ENCODE measurements around the gene CDC42BPB.
"Not testable (repeated sequence)": the region's sequence is repeated elsewhere in the genome, so short reads cannot be mapped to it uniquely, and the experiment has no call there.

Gene CDC42BPB

GRCh38 chr14:103047453-103047852, 9.9 kb downstream of the CDC42BPB start:
- not testable (repeated sequence) for DNase-seq (ENCODE audit: low spot score)

GRCh38 chr14:103045371-103045869, 11.9 kb downstream of the CDC42BPB start:
- DNase-seq (ENCODE audit: low spot score): no peak

GRCh38 chr14:103043257-103044015, 13.9 kb downstream of the CDC42BPB start:
- DNase-seq (ENCODE audit: low spot score): no peak

- DNase-seq (ENCODE audit: low spot score): no peak
Observed at GRCh38 chr14:103041464-103041863, 15.9 kb downstream of the CDC42BPB start.

- DNase-seq (ENCODE audit: low spot score): no peak
Observed at GRCh38 chr14:103033681-103034096, 23.7 kb downstream of the CDC42BPB start.

GRCh38 chr14:103031956-103032355, 25.4 kb downstream of the CDC42BPB start:
- DNase-seq (ENCODE audit: low spot score): no peak

GRCh38 chr14:103031566-103031911, 25.8 kb downstream of the CDC42BPB start:
- DNase-seq (ENCODE audit: low spot score): no peak

GRCh38 chr14:103030741-103031565, 26.4 kb downstream of the CDC42BPB start:
- no peak for DNase-seq (ENCODE audit: low spot score)

GRCh38 chr14:103029936-103030335, 27.4 kb downstream of the CDC42BPB start:
- no peak for DNase-seq (ENCODE audit: low spot score)

GRCh38 chr14:103028772-103029171, 28.6 kb downstream of the CDC42BPB start:
- no peak for DNase-seq (ENCODE audit: low spot score)

GRCh38 chr14:103028161-103028767, 29.1 kb downstream of the CDC42BPB start:
- DNase-seq (ENCODE audit: low spot score): no peak

- no peak for DNase-seq (ENCODE audit: low spot score)
Observed at GRCh38 chr14:103027451-103027850, 29.9 kb downstream of the CDC42BPB start.

- DNase-seq (ENCODE audit: low spot score): no peak
Observed at GRCh38 chr14:103026988-103027387, 30.4 kb downstream of the CDC42BPB start.

GRCh38 chr14:103026196-103026595, 31.2 kb downstream of the CDC42BPB start:
- DNase-seq (ENCODE audit: low spot score): not testable (repeated sequence)

- no peak for DNase-seq (ENCODE audit: low spot score)
Observed at GRCh38 chr14:103023881-103024473, 33.4 kb downstream of the CDC42BPB start.

GRCh38 chr14:103022685-103023044, 34.7 kb downstream of the CDC42BPB start:
- no peak for DNase-seq (ENCODE audit: low spot score)

GRCh38 chr14:103022002-103022684, 35.2 kb downstream of the CDC42BPB start:
- peak; percentile 57 for DNase-seq (ENCODE audit: low spot score)

- no peak for DNase-seq (ENCODE audit: low spot score)
Observed at GRCh38 chr14:103021684-103022001, 35.7 kb downstream of the CDC42BPB start.

- no peak for DNase-seq (ENCODE audit: low spot score)
Observed at GRCh38 chr14:103020271-103021170, 36.8 kb downstream of the CDC42BPB start.

GRCh38 chr14:103019826-103020225, 37.5 kb downstream of the CDC42BPB start:
- DNase-seq (ENCODE audit: low spot score): peak; percentile 75

- no peak for DNase-seq (ENCODE audit: low spot score)
Observed at GRCh38 chr14:103019236-103019635, 38.1 kb downstream of the CDC42BPB start.

Measured in putamen (tissue), 1 donor.